SK-MEL-5 (cell line): ENCODE data around the gene ULBP2. TPM values are rescaled to one million over a fixed set of nuclear protein-coding genes. Genes with fewer than 3 reads are reported as not detected.
"Not testable (repeated sequence)": the region's sequence is repeated elsewhere in the genome, so short reads cannot be mapped to it uniquely, and the experiment has no call there.

Source experiments
- DNase-seq: peaks from one replicate; pipeline ENCODE4 v3.0.0-alpha.2; 2016; ENCODE audit warnings: low read depth, low spot score
- in situ Hi-C: cut with HindIII; loops from 2 replicates; pipeline ENCODE4 v1.10.0; 2016; ENCODE audit warnings: low sequenced_read_pairs, high pct_unique_total_duplicates, low pct_unique_long_range_greater_than_20kb
- total RNA-seq: library from RNA; depleted of rRNA; stranded (reverse); fragments of >200 nt; shearing (Covaris generic); gene quantifications from 2 replicates; pipeline ENCODE4 v1.2.3, GENCODE V29; 2014

The ULBP2 gene
- total RNA-seq, 1 experiment from 2014 or later: 0.37 TPM

DNA sequence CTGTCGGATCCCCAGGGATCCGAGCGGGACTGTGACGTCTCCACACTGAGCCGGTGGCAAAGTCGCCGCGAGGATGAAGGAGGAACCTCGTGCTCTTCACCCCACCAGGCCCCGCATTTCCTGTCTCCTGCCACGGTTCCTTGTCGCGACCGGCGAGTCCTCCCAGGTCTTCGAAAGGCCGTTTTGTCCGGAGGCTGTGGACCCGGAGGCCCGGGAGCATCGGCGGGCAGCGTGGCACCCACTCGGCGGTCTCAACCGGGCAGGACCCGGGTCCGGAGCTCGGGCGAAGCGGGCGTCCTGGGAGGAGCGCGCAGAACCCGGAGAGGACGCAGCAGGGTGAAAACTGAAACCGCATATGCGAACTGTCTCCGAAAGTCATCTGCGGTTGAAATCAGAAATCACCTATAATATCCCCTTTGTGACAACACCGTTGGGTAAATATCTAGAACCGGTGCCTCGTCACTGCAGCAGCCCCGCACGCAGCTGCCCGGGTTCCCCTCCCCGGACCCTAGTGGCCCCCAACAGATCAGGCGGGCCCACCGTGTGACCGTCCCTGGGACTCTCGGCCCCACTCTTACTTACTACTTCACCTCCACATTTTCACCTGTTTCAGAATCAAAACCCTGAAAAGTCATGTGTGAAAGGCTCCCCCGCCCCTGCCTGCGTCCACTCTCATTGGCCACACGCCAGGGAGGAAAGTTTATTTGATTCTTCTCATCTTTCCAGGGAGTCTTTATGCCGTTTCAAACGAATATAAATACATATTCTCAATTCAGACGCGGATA is 3.1 kb upstream of the ULBP2 start:
- DNase-seq: no peak
- in situ Hi-C loops: no loop called here

DNA sequence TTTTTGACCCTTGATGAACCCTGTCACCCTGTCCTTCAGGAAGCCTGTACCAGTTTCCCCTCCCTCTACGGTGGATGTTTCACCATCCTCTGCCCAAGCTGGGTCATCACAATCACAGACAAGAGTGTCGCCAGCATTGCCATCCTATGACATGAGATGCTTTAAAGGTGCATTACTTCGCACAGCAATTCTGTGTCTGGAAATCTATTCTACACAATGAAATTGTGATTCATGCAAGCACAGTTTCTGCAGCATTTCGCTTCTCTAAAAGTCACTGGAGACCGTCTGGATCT is 2.5 kb upstream of the ULBP2 start:
- in situ Hi-C loops: no loop called here
- DNase-seq: no peak

DNA sequence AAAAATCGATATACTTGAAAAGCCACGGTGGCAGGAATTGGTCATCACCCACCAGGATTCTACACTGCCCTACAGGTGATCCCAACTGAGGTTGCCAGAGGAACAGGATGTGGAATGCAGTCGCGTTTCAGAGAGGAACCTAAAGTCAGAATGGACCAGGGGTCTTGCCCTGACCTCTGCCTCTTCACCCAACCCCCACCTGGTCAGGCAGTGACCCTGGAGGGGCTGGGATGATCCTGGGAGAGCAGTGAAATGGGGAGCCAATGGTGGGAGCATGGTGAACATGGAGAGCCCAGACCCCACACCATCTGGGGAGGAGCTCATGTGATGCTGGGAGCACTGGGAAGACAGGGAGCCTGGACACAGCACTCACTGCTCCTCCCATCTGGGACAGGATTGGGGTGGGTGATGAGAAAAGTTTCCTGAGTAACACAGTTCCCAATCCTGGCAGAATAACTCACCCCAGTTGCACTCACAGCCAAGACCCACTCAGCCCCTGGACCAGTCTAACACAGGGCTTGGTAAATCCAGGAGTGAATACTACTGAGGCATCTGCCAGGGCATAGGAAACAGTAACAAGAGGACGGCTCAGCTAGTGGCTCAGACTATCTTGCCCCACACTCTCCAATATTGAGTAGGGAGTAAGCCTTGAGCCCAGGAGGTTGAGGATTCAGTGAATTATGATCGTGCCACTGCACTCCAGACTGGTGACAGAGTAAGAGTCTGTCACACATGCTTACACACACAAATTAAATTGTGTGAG is 1.7 kb upstream of the ULBP2 start:
- in situ Hi-C loops: no loop called here

DNA sequence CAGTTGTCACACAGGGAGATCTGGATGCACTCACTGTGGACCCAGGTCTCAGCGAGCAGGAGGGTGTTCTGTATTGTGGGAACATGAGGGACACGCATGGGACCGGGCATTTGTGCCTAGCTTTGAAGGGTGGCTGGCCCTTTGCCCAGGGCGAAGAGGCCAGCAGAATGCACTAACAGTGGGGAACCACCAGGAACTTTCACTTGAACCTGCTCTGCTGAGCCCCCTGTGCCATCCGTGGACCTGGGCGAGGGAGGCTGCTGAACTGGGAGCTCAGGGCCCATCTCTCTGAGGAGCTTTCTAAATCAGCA is 1.2 kb upstream of the ULBP2 start:
- DNase-seq: no peak
- in situ Hi-C loops: no loop called here

More for the DNA sequence above, 1.7 kb upstream of the ULBP2 start:
- DNase-seq: no peak

GRCh38 chr6:149942461-149942829 is 631 bp downstream of the ULBP2 start:
- no peak for DNase-seq
- in situ Hi-C loops: no loop called here

DNA sequence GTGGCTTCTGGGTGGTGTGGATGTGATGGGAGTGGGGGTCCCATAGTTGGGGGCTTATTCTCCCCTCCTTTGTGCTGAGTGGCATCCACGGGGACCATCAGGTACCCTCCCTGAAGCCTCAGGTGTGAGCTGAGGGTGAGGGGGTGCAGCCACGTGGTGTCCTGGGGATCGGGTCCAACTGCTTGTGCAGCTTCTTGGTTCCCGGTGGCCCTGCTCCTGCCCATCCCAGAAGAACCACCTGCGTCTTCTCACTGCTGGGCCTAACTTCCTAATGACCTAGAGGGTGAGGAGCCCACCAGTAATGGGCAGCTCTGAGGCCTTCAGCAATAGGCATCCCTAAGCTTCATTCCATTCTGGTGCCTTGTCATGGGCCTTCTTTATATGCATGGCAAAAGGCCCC is 1.5 kb downstream of the ULBP2 start:
- in situ Hi-C loops, DNase-seq: not testable (repeated sequence)

DNA sequence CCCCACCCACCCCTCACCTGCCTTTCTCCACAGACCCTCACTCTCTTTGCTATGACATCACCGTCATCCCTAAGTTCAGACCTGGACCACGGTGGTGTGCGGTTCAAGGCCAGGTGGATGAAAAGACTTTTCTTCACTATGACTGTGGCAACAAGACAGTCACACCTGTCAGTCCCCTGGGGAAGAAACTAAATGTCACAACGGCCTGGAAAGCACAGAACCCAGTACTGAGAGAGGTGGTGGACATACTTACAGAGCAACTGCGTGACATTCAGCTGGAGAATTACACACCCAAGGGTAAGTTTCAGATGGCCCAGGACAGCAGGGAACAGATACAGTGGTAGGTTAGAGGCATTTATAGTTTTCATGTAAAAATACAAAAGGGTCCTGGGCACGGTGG is 3.5 kb downstream of the ULBP2 start:
- in situ Hi-C loops, DNase-seq: not testable (repeated sequence)

DNA sequence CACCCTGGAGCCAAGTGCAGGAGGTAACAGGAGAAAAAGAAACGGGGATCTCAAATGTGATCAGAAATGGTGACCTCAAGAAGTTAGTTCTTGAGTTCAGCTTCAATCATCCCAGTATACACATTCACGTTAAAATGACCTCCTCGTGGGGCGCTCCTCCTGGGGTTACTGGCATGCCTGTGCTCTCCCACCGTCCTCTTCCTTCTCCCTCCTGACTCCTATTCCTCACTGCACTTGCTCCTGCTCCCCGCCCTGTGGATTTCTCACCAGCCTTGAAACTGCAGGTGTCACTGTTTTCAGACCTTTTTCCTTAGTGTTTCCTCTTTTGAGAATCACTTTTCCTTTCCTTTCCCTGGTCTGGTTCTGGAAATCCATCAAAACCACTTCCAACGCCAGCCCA is 4.8 kb downstream of the ULBP2 start:
- DNase-seq, in situ Hi-C loops: not testable (repeated sequence)

DNA sequence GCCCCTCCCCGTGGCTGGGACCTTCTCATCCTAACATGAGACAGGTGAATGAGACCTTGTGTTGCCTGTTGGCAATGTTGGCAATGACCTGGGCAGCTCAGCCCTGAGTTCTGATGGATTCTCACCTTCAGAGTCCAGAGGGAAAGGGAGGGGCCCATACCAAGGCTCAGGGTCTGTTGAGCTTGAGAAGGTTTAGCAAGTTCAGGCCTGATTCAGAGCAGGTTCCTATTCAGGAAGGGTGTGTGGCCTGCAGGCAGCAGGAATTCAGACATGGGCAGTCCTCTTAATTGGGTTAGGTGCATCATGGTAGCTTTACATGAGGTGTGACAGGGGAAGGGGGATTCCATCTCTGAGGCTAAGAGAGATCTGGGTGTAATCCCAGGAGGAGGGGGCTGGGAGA is 5.7 kb downstream of the ULBP2 start:
- DNase-seq, in situ Hi-C loops: not testable (repeated sequence)

DNA sequence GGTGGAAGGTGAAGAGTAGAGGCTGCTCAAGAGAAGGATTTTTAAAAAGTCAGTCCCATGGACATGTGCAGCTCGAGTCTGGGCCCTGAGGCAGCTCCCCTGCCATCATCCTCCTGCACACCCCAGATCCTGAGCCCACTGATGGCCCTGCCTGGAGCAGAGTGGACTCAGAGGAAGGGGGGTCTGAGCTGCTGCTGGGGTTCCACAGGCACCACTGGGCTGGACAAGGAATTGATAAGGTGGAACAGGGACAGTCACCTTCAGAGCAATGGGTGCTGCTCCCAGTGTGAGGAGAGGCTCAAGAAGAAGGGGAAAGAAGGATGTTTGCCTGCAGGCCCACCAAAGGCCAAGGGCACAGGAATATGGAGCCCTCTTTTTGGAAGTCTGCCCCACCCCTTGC is 6.2 kb downstream of the ULBP2 start:
- in situ Hi-C loops: no loop called here

GRCh38 chr6:149948616-149949015 is 6.8 kb downstream of the ULBP2 start:
- in situ Hi-C loops: no loop called here
- DNase-seq: no peak

More for the DNA sequence above, 6.2 kb downstream of the ULBP2 start:
- DNase-seq: no peak

- in situ Hi-C loops: no loop called here
- DNase-seq: no peak
Observed at GRCh38 chr6:149950423-149950822, 8.6 kb downstream of the ULBP2 start.

DNA sequence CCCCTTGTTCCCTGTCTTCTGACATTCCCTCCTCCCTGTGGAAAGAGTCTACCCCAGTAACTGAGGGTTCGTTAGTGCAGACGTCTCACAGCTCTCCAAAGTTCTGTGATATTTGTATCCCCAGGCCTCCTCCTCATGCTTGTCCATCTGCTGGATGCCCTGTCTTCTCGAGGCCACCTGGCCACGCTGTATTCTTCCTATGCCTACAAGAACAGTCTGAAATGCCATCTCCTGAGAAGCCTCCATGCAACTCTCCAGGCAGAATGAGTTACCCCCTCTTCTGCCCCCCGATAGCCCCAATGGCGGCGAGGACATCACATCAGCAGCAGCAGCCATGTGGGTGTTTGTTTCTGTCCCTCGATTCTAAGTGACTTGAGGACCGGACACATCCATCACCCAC is 9.3 kb downstream of the ULBP2 start:
- DNase-seq: no peak
- in situ Hi-C loops: no loop called here

- in situ Hi-C loops: no loop called here
Observed at GRCh38 chr6:149951626-149952025, 9.8 kb downstream of the ULBP2 start.

DNA sequence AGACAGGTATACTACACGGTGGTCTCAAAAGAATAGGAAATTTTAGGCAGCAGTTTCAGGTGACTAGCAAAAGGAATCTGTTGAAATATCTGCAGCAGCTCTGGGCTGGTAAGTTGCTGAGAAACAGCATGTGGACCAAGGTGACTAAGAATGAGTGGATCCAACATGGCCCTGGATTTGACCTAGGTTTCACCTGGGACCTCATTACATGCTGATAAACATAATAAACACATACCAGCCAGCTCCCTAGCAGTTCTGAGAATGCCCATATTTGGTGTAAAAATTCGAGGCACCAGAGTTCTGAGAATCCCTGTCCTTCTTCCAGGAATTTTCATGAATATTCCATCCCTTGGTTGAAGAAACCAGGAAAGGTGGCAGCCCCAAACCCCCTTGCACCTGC is 11.6 kb downstream of the ULBP2 start:
- in situ Hi-C loops, DNase-seq: not testable (repeated sequence)

More at GRCh38 chr6:149951626-149952025, 9.8 kb downstream of the ULBP2 start:
- no peak for DNase-seq

- DNase-seq, in situ Hi-C loops: not testable (repeated sequence)
Observed at GRCh38 chr6:149953934-149954327, 12.1 kb downstream of the ULBP2 start.

GRCh38 chr6:149954328-149954983 is 12.6 kb downstream of the ULBP2 start:
- in situ Hi-C loops, DNase-seq: not testable (repeated sequence)

DNA sequence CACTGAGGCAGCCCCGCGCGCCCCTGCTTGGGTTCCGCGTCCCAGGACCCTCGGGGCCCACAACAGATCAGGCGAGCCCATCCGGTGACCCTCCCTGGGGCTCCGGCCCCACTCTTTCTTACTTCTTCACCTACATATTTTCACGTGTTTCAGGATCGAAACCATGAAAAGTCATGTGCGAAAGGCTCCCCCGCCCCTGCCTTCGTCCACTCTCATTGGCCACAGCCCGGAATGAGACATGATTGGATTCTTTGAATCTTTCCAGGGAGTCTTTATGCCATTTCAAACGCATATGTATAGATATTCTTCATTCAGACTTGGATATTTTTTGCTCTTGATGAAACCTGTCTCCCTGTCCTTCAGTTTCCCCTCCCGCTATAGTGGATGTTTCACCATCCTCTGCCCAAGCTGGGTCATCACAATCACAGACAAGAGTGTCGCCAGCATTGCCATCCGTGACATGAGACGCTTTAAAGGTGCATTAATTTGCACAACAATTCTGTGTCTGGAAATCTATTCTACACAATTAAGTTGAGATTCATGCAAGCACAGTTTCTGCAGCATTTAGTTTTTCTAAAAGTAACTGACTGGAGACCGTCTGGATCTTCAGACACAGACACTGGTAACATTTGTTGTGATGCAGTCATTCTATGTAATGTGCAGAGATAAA is 13.3 kb downstream of the ULBP2 start:
- DNase-seq, in situ Hi-C loops: not testable (repeated sequence)
